Lung microvascular endothelial cell (primary cell): Measurements from ENCODE around the gene ZNF766. TPM values are rescaled to one million over a fixed set of nuclear protein-coding genes. Genes with fewer than 3 reads are reported as not detected.

Source experiments
- DNase-seq, 2 donors: peaks; one replicate each; pipeline versions ENCODE4 v3.0.0 to v3.0.0-alpha.2; 2010; ENCODE audit warnings: low read depth in 2 of 2
- total RNA-seq: library from RNA; depleted of rRNA; stranded (reverse); fragments of >200 nt; gene quantifications from 2 replicates; pipeline ENCODE4 v1.2.1, GENCODE V29; 2014

ZNF766 gene
- total RNA-seq = 5.0 and 8.7 TPM in 2 replicates

- peak; percentile 97 for DNase-seq
These were observed at the start of gene ZNF766 for GRCh38 chr19:52269338-52270261. Gene ZNF766, plus strand, starts transcription at chr19:52269587. Its CDS starts 27 bp downstream, at chr19:52269614.

- no peak for DNase-seq
These were observed 49.8 kb upstream of the ZNF766 start for GRCh38 chr19:52219611-52220010.

- DNase-seq = no peak
These were observed 48.4 kb upstream of the ZNF766 start for GRCh38 chr19:52221031-52221430.

- no peak for DNase-seq
These were observed 47.5 kb upstream of the ZNF766 start for GRCh38 chr19:52221831-52222375.

GRCh38 chr19:52224211-52224610 lies 45.2 kb upstream of the ZNF766 start:
- no peak for DNase-seq

- DNase-seq = no peak
These were observed 42.7 kb upstream of the ZNF766 start for GRCh38 chr19:52226652-52227051.

- no peak for DNase-seq
These were observed 42.0 kb upstream of the ZNF766 start for GRCh38 chr19:52227196-52227940.

- DNase-seq = no peak
These were observed 41.4 kb upstream of the ZNF766 start for GRCh38 chr19:52227980-52228379.

GRCh38 chr19:52229524-52229923 lies 39.9 kb upstream of the ZNF766 start:
- DNase-seq = no peak

GRCh38 chr19:52230685-52231084 lies 38.7 kb upstream of the ZNF766 start:
- no peak for DNase-seq

GRCh38 chr19:52231154-52231910 lies 38.1 kb upstream of the ZNF766 start:
- no peak for DNase-seq

GRCh38 chr19:52234406-52234805 lies 35.0 kb upstream of the ZNF766 start:
- DNase-seq = no peak

GRCh38 chr19:52237197-52237596 lies 32.2 kb upstream of the ZNF766 start:
- no peak for DNase-seq

- peak; percentile 66 to 77 for DNase-seq
These were observed 31.5 kb upstream of the ZNF766 start for GRCh38 chr19:52237771-52238400.

- DNase-seq = no peak
These were observed 25.4 kb upstream of the ZNF766 start for GRCh38 chr19:52244021-52244420.

- DNase-seq = peak; percentile 64 to 69
These were observed 21.1 kb upstream of the ZNF766 start for GRCh38 chr19:52248241-52248640.

- peak in 1 of 2 donors; percentile 66 for DNase-seq
These were observed 11.0 kb upstream of the ZNF766 start for GRCh38 chr19:52258426-52258825.

- peak in 1 of 2 donors; percentile 6 for DNase-seq
These were observed 3.8 kb upstream of the ZNF766 start for GRCh38 chr19:52265556-52265955.

- peak; percentile 27 to 30 for DNase-seq
These were observed 989 bp downstream of the ZNF766 start for GRCh38 chr19:52270266-52270885.

- no peak for DNase-seq
These were observed 3.9 kb downstream of the ZNF766 start for GRCh38 chr19:52273301-52273700.
